Suprapubic skin (tissue), 4 donors: Measurements from ENCODE around the gene NMRAL1. TPM values are rescaled to one million over a fixed set of nuclear protein-coding genes. Genes with fewer than 3 reads are reported as not detected.

ENCODE experiments used
- DNase-seq, 2 donors: peaks; one replicate each; pipeline ENCODE4 v3.0.0-alpha.2; 2019; ENCODE audit warnings: low spot score in 2 of 2
- H3K27ac ChIP-seq: fragments of 200-600 bp; sonication (generic); one replicate; pipeline ENCODE4 v1.5.1; 2019
- H3K27me3 ChIP-seq: fragments of 200-600 bp; sonication (generic); one replicate; pipeline ENCODE4 v1.5.1; 2019
- H3K36me3 ChIP-seq: fragments of 200-600 bp; sonication (generic); one replicate; pipeline ENCODE4 v1.5.1; 2019
- H3K4me1 ChIP-seq: fragments of 200-600 bp; sonication (generic); one replicate; pipeline ENCODE4 v1.5.1; 2019
- H3K4me3 ChIP-seq: fragments of 200-600 bp; sonication (generic); one replicate; pipeline ENCODE4 v1.5.1; 2019; ENCODE audit warnings: mild to moderate bottlenecking
- H3K9me3 ChIP-seq: fragments of 200-600 bp; sonication (generic); one replicate; pipeline ENCODE4 v1.5.1; 2019
- CTCF ChIP-seq, 2 donors: fragments of 200-600 bp in 1 of 2; fragments of 450-650 bp in 1 of 2; sonication (generic) in 1 of 2; IDR thresholded peaks; one replicate each; pipeline ENCODE4 v1.5.1; 2016 to 2019; ENCODE audit warnings: antibody characterized with exemption in 2 of 2, mild to moderate bottlenecking in 1 of 2, moderate library complexity in 1 of 2
- EP300 ChIP-seq: sonication (generic); formaldehyde crosslinking; IDR thresholded peaks from one replicate; pipeline ENCODE4 v1.6.1; 2017; ENCODE audit warnings: antibody characterized with exemption
- POLR2A ChIP-seq, 2 donors: fragments of 450-650 bp; IDR thresholded peaks; one replicate each; pipeline ENCODE4 v1.6.1; 2017; ENCODE audit warnings: antibody characterized with exemption in 2 of 2, mild to moderate bottlenecking in 2 of 2, moderate library complexity in 2 of 2
- POLR2AphosphoS5 ChIP-seq, 3 donors: sonication (generic); formaldehyde crosslinking; IDR thresholded peaks; one replicate each; pipeline ENCODE4 v1.6.1; 2017; ENCODE audit warnings: antibody characterized with exemption in 3 of 3
- WGBS: methylation state at CpG from one replicate; pipeline ENCODE4 v1.1.5; 2018; 5-methylcytosine and 5-hydroxymethylcytosine counted together
- total RNA-seq, 4 donors: library from RNA; depleted of rRNA; stranded (reverse); fragments of >200 nt; gene quantifications; one replicate each; pipeline ENCODE4 v1.1.0, GENCODE V29; 2016

Gene NMRAL1
- total RNA-seq, 4 donors from 2014 or later, result 52.7 to 72.3 (median 61.6) TPM

- peaks cover 53% of the 10 kb centered on the region for H3K4me1 ChIP-seq
- TF ChIP-seq POLR2AphosphoS5 (IDR thresholded peaks at IDR 0.05), result no peak
- TF ChIP-seq EP300, result no peak
- TF ChIP-seq POLR2A (IDR thresholded peaks at IDR 0.05), result no peak
- no peak for TF ChIP-seq CTCF (IDR thresholded peaks at IDR 0.05)
- no peak for DNase-seq
- H3K27me3 ChIP-seq, result no peaks in the 10 kb centered on the region
- 100% methylated on average over 2 of the region's 19 CpGs for WGBS
- no peaks in the 10 kb centered on the region for H3K9me3 ChIP-seq
- H3K36me3 ChIP-seq, result peaks cover 48% of the 10 kb centered on the region
- no peak overlapping the region for H3K27ac ChIP-seq
- no peak overlapping the region for H3K4me3 ChIP-seq
These were observed 38.8 kb upstream of the NMRAL1 start for GRCh38 chr16:4513086-4513860.

- no peak for TF ChIP-seq POLR2AphosphoS5 (IDR thresholded peaks at IDR 0.05)
- no peak for TF ChIP-seq POLR2A (IDR thresholded peaks at IDR 0.05)
- no peak for TF ChIP-seq EP300
- no peak for TF ChIP-seq CTCF (IDR thresholded peaks at IDR 0.05)
- H3K9me3 ChIP-seq, result no peaks in the 10 kb centered on the region
- DNase-seq, result no peak
- H3K27me3 ChIP-seq, result no peaks in the 10 kb centered on the region
- peaks cover 53% of the 10 kb centered on the region for H3K4me1 ChIP-seq
- H3K4me3 ChIP-seq, result no peak overlapping the region
- peaks cover 56% of the 10 kb centered on the region for H3K36me3 ChIP-seq
- no peak overlapping the region for H3K27ac ChIP-seq
- 85% methylated on average over 10 of the region's 10 CpGs for WGBS
These were observed 38.0 kb upstream of the NMRAL1 start for GRCh38 chr16:4512473-4512872.

- Histone ChIP-seq H3K36me3 (peaks cover 66% of the 10 kb centered on the region), H3K4me3 (no peak overlapping the region), H3K4me1 (peaks cover 55% of the 10 kb centered on the region), H3K9me3 (no peaks in the 10 kb centered on the region), H3K27ac (peak overlapping the region; percentile 1), H3K27me3 (no peaks in the 10 kb centered on the region)
- no peak for DNase-seq
- no peak for TF ChIP-seq POLR2AphosphoS5 (IDR thresholded peaks at IDR 0.05)
- peak in 1 of 2 donors; percentile 52 for TF ChIP-seq CTCF (IDR thresholded peaks at IDR 0.05)
- no peak for TF ChIP-seq EP300
- no peak for TF ChIP-seq POLR2A (IDR thresholded peaks at IDR 0.05)
- WGBS, result 55% methylated on average over 8 of the region's 9 CpGs
These were observed 37.1 kb upstream of the NMRAL1 start for GRCh38 chr16:4511441-4512082.

- 51% methylated on average over 9 of the region's 14 CpGs for WGBS
- Histone ChIP-seq H3K4me1 (peaks cover 55% of the 10 kb centered on the region), H3K27ac (peak overlapping the region; percentile 1), H3K4me3 (no peak overlapping the region), H3K9me3 (no peaks in the 10 kb centered on the region), H3K27me3 (no peaks in the 10 kb centered on the region), H3K36me3 (peaks cover 68% of the 10 kb centered on the region)
- no peak for TF ChIP-seq POLR2AphosphoS5 (IDR thresholded peaks at IDR 0.05)
- TF ChIP-seq EP300, result no peak
- TF ChIP-seq CTCF (IDR thresholded peaks at IDR 0.05), result no peak
- TF ChIP-seq POLR2A (IDR thresholded peaks at IDR 0.05), result no peak
- DNase-seq, result no peak
These were observed 36.5 kb upstream of the NMRAL1 start for GRCh38 chr16:4510747-4511426.

- H3K4me1 ChIP-seq, result peaks cover 53% of the 10 kb centered on the region
- TF ChIP-seq POLR2AphosphoS5 (IDR thresholded peaks at IDR 0.05), result no peak
- no peak for TF ChIP-seq EP300
- no peak for TF ChIP-seq CTCF (IDR thresholded peaks at IDR 0.05)
- no peak for TF ChIP-seq POLR2A (IDR thresholded peaks at IDR 0.05)
- no peak for DNase-seq
- WGBS, result 82% methylated on average over 5 of the region's 5 CpGs
- no peak overlapping the region for H3K27ac ChIP-seq
- H3K9me3 ChIP-seq, result no peaks in the 10 kb centered on the region
- no peak overlapping the region for H3K4me3 ChIP-seq
- H3K27me3 ChIP-seq, result no peaks in the 10 kb centered on the region
- peaks cover 71% of the 10 kb centered on the region for H3K36me3 ChIP-seq
These were observed 35.7 kb upstream of the NMRAL1 start for GRCh38 chr16:4510131-4510530.
